HFFc6 (cell line): ENCODE results near the gene TLN1. TPM values are rescaled to one million over a fixed set of nuclear protein-coding genes. Genes with fewer than 3 reads are reported as not detected.

Experiments
- DNase-seq: peaks from one replicate; pipeline ENCODE4 v3.0.0-alpha.2; 2018
- H3K27ac Mint-ChIP-seq: 2 replicates; pipeline ENCODE4 v1.8.0; 2020; ENCODE audit warnings: mild to moderate bottlenecking, mixed read lengths
- H3K27me3 Mint-ChIP-seq: 2 replicates; pipeline ENCODE4 v1.8.0; 2021; ENCODE audit warnings: mild to moderate bottlenecking, moderate library complexity, mixed read lengths; ENCODE audit not compliant: insufficient read depth
- H3K36me3 Mint-ChIP-seq: 2 replicates; pipeline ENCODE4 v1.8.0; 2021; ENCODE audit warnings: low read depth, mixed read lengths
- H3K4me1 Mint-ChIP-seq: 2 replicates; pipeline ENCODE4 v1.8.0; 2020; ENCODE audit warnings: low read depth, mixed read lengths
- H3K4me3 Mint-ChIP-seq: 2 replicates; pipeline ENCODE4 v1.8.0; 2020; ENCODE audit warnings: mild to moderate bottlenecking, moderate library complexity, mixed read lengths
- H3K9me3 Mint-ChIP-seq: 2 replicates; pipeline ENCODE4 v1.8.0; 2020; ENCODE audit warnings: mild to moderate bottlenecking, mixed read lengths
- total RNA-seq, 6 experiments: library from RNA; stranded (reverse); fragmentation: NEBNext Ultra II Directional; extraction: Animal tissue kit (Norgen Biotek cat#: 25700); gene quantifications; 2 replicates in 1 of 6; 3 replicates in 5 of 6; pipeline ENCODE4 v1.2.3, GENCODE V29; 2021
- TF ChIP-seq, protein P1 (sequence below): fragments of 200-600 bp; sonication (generic); IDR thresholded peaks from 2 replicates; pipeline ENCODE4 v1.5.0; 2021; ENCODE audit warnings: antibody characterized with exemption, mild to moderate bottlenecking

The TLN1 gene
- total RNA-seq, 6 experiments from 2014 or later, result 470 to 562 (median 491) TPM

DNA sequence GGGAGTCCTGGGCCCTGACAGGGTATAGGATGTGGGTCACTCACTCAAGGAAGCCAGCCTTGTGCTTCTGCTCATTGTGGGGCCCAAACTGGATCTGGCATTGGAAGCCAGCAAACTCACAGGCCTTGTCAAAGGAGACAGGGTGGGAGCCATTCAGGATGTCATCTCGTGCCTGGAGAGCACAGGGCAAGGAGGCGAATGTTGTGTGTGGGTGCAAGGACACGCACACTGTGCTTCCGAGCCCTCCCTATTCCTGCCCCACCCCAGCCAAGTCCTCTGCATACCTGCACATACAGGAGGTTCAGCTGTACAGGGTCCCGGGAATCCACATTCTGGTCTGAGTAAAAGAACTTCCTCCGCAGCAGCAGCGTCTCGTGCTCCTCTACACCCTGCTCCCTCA is 8.1 kb downstream of the TLN1 start:
- H3K27ac Mint-ChIP-seq, result peak overlapping the region; percentile 20
- peaks cover 39% of the 10 kb centered on the region for H3K4me1 Mint-ChIP-seq
- TF ChIP-seq, protein P1, sequence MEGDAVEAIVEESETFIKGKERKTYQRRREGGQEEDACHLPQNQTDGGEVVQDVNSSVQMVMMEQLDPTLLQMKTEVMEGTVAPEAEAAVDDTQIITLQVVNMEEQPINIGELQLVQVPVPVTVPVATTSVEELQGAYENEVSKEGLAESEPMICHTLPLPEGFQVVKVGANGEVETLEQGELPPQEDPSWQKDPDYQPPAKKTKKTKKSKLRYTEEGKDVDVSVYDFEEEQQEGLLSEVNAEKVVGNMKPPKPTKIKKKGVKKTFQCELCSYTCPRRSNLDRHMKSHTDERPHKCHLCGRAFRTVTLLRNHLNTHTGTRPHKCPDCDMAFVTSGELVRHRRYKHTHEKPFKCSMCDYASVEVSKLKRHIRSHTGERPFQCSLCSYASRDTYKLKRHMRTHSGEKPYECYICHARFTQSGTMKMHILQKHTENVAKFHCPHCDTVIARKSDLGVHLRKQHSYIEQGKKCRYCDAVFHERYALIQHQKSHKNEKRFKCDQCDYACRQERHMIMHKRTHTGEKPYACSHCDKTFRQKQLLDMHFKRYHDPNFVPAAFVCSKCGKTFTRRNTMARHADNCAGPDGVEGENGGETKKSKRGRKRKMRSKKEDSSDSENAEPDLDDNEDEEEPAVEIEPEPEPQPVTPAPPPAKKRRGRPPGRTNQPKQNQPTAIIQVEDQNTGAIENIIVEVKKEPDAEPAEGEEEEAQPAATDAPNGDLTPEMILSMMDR, result no peak
- DNase-seq, result no peak
- no peaks in the 10 kb centered on the region for H3K9me3 Mint-ChIP-seq
- peaks cover 53% of the 10 kb centered on the region for H3K36me3 Mint-ChIP-seq
- peaks cover 2% of the 10 kb centered on the region for H3K27me3 Mint-ChIP-seq
- no peak overlapping the region for H3K4me3 Mint-ChIP-seq

DNA sequence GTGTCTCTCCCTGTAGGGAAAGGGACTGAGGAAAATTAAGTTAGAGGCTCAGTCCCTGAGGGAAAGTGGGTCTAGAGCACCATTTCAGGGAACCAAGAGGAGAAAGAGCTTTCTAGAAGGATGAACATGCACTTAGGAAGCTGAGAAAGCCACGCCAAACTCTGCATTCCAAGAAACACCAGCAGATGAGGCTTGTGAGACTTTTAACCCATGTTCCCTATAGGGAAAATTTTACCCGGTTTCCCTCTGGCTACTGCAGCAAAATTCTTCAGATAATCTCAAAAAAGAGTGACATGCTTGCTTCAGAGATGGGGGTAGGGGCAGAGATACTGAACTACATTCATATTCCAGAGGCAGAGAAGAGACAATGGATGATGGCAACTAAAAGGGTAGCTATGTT is 8.6 kb downstream of the TLN1 start:
- no peak for DNase-seq
- H3K4me1 Mint-ChIP-seq, result peaks cover 39% of the 10 kb centered on the region
- peaks cover 2% of the 10 kb centered on the region for H3K27me3 Mint-ChIP-seq
- H3K36me3 Mint-ChIP-seq, result peaks cover 54% of the 10 kb centered on the region
- no peak overlapping the region for H3K4me3 Mint-ChIP-seq
- peak overlapping the region; percentile 20; the same call in 1 of the 2 replicates for H3K27ac Mint-ChIP-seq
- no peaks in the 10 kb centered on the region for H3K9me3 Mint-ChIP-seq
- TF ChIP-seq, protein P1, result no peak

GRCh38 chr9:35719546-35719945 is 12.4 kb downstream of the TLN1 start:
- DNase-seq, result no peak
- Mint-ChIP-seq H3K27me3 (peaks cover 2% of the 10 kb centered on the region), H3K27ac (peak overlapping the region; percentile 78), H3K4me3 (no peak overlapping the region), H3K36me3 (peaks cover 78% of the 10 kb centered on the region), H3K9me3 (no peaks in the 10 kb centered on the region), H3K4me1 (peaks cover 48% of the 10 kb centered on the region)
- TF ChIP-seq, protein P1, result no peak

DNA sequence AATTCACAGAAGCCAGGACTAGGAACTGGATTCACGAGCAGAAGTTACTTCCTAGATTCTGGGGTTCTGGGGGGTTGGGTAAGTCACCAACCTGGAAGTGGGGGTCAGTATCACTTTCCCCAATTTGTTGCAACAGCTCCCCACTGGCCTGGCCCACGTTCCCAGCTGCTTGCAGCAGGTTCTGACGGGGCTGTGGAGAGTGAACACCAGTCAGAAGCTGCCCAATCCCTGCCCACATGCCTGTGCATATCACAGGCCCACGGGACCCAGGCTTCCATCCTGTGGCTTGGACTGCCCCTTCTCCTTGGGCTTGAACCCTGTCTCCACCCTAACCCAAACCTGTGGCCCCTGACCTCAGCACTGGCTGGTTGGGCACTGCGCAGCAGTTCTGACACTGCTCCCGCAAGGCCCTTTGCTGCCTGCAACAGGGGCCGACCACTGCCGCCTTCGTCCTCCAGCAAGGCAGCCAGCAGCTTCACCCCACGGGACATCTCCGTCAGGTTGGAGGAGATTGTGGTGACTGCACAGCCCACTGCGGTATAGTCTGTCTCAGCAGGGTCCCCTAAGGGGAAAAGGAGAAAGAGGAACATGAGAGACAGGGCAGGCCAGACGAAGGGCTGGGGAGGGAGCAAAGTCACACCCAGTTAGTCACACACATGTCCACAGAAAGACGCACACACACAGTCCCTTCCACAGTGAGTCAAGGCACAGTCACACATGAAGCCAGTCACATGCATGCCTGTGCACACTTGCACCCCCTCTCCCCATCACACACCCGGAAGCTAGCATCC is 13.1 kb downstream of the TLN1 start:
- Mint-ChIP-seq H3K4me3 (no peak overlapping the region), H3K9me3 (no peaks in the 10 kb centered on the region), H3K27me3 (peaks cover 2% of the 10 kb centered on the region), H3K4me1 (peaks cover 44% of the 10 kb centered on the region), H3K27ac (peak overlapping the region; percentile 78), H3K36me3 (peaks cover 74% of the 10 kb centered on the region)
- TF ChIP-seq, protein P1, result no peak
- DNase-seq, result no peak

- DNase-seq, result no peak
- TF ChIP-seq, protein P1, result no peak
- peaks cover 64% of the 10 kb centered on the region for H3K36me3 Mint-ChIP-seq
- no peak overlapping the region; the same call in 1 of the 2 replicates for H3K27ac Mint-ChIP-seq
- no peaks in the 10 kb centered on the region for H3K9me3 Mint-ChIP-seq
- H3K4me1 Mint-ChIP-seq, result peaks cover 35% of the 10 kb centered on the region
- H3K27me3 Mint-ChIP-seq, result peaks cover 2% of the 10 kb centered on the region
- H3K4me3 Mint-ChIP-seq, result no peak overlapping the region
Measured at GRCh38 chr9:35717132-35717870, 14.7 kb downstream of the TLN1 start.
